K562 (cell line): ENCODE measurements around the gene GPX7. TPM values are rescaled to one million over a fixed set of nuclear protein-coding genes. Genes with fewer than 3 reads are reported as not detected.

Experiments used
- ATAC-seq: fragments of 200-7000 bp; cut with Tn5 transposase; 3 replicates; pipeline ENCODE4 v1.9.1; 2020; ENCODE audit warnings: moderate library complexity
- BruUV-seq: library from RNA; stranded (reverse); fragments of 400-500 nt; replicated peaks from 2 replicates; lab custom pipeline; 2021; lab: Mats Ljungman, UMichigan
- CTCF ChIA-PET: fragments of 300-600 bp; formaldehyde crosslinking; extraction: SDS; loops from one replicate; lab custom pipeline; 2021; ENCODE audit warnings: low intra/inter-chr PET ratio; lab: Yijun Ruan, JAX
- POLR2A ChIA-PET: fragments of 300-600, 350-650 bp; sonication (Branson Sonifier 250); formaldehyde crosslinking; extraction: SDS; loops from one replicate; lab custom pipeline; 2021; ENCODE audit warnings: antibody characterized with exemption, inconsistent platforms; lab: Yijun Ruan, JAX
- DNase-seq, 4 experiments: peaks; one replicate each; pipeline versions ENCODE4 v3.0.0 to v3.0.0-alpha.2; 2011 to 2018; ENCODE audit warnings: low spot score in 3 of 4, mixed read lengths in 3 of 4; ENCODE audit errors: extremely low read depth in 1 of 4
- FAIRE-seq: peaks from 2 replicates; lab custom pipeline; 2011; peaks lifted over from hg19 to GRCh38; lab: Jason Lieb, UNC
- H2AFZ ChIP-seq: 2 replicates; pipeline ENCODE4 v1.6.0; 2011; ENCODE audit warnings: low read depth, low read length, control low read depth, inconsistent platforms
- H3K27ac ChIP-seq: fragments of 200-600 bp; 3 replicates; pipeline ENCODE4 v1.8.0; 2011; ENCODE audit warnings: low read depth, mild to moderate bottlenecking, control low read depth, inconsistent platforms, low read length, moderate library complexity, mixed read lengths; ENCODE audit errors: extremely low read depth
- H3K27me3 ChIP-seq, 2 experiments: fragments of 300-600 bp in 1 of 2; 2 replicates in 1 of 2; 3 replicates in 1 of 2; pipeline versions ENCODE4 v1.6.0 to v1.8.0; 2011; ENCODE audit warnings: inconsistent platforms in 2 of 2, low read length in 2 of 2, mild to moderate bottlenecking in 1 of 2, mixed read lengths in 1 of 2, moderate library complexity in 1 of 2; ENCODE audit not compliant: control insufficient read depth in 2 of 2, insufficient read depth in 2 of 2
- H3K36me3 ChIP-seq: fragments of 300-600 bp; 3 replicates; pipeline ENCODE4 v1.8.0; 2011; ENCODE audit warnings: mild to moderate bottlenecking, low read length, inconsistent platforms; ENCODE audit not compliant: control insufficient read depth, insufficient read depth
- H3K4me1 ChIP-seq, 2 experiments: fragments of 200-600 bp in 1 of 2; replicated peaks in 1 of 2; 2 replicates in 1 of 2; 3 replicates in 1 of 2; pipeline versions ENCODE4 v1.5.1 to v1.8.0; 2011; ENCODE audit warnings: inconsistent platforms in 2 of 2, low read length in 2 of 2, mild to moderate bottlenecking in 1 of 2, mixed read lengths in 1 of 2, moderate library complexity in 1 of 2; ENCODE audit not compliant: control insufficient read depth in 2 of 2, insufficient read depth in 2 of 2
- H3K4me2 ChIP-seq: 2 replicates; pipeline ENCODE4 v1.6.1; 2011; ENCODE audit warnings: low read length, control low read depth, inconsistent platforms, mixed read lengths; ENCODE audit not compliant: insufficient read depth
- H3K4me3 ChIP-seq: fragments of 200-600 bp; sonication (generic), shearing (Covaris generic); 2 replicates; pipeline ENCODE4 v1.5.1; 2016; ENCODE audit warnings: control low read depth, inconsistent platforms
- H3K79me2 ChIP-seq: fragments of 200-600 bp; 3 replicates; pipeline ENCODE4 v1.8.0; 2011; ENCODE audit warnings: low read length, inconsistent platforms; ENCODE audit not compliant: control insufficient read depth, insufficient read depth
- H3K9ac ChIP-seq, 2 experiments: 2 replicates each; pipeline versions ENCODE4 v1.6.0 to v1.6.1; 2011; ENCODE audit warnings: low read depth in 2 of 2, low read length in 2 of 2, control low read depth in 1 of 2, inconsistent platforms in 1 of 2, mild to moderate bottlenecking in 1 of 2, mixed read lengths in 1 of 2; ENCODE audit not compliant: insufficient read depth in 1 of 2
- H3K9me1 ChIP-seq: one replicate; pipeline ENCODE4 v1.6.0; 2011; ENCODE audit warnings: inconsistent platforms, mild to moderate bottlenecking, low read length, moderate library complexity; ENCODE audit not compliant: control insufficient read depth, insufficient read depth
- H3K9me3 ChIP-seq: replicated peaks from 2 replicates; pipeline ENCODE4 v1.5.1; 2011; ENCODE audit warnings: low read depth, low read length, inconsistent platforms; ENCODE audit not compliant: control insufficient read depth, insufficient read depth
- H4K20me1 ChIP-seq: replicated peaks from 2 replicates; pipeline ENCODE4 v1.6.1; 2011; ENCODE audit warnings: low read length, inconsistent platforms, mixed read lengths; ENCODE audit not compliant: control insufficient read depth, insufficient read depth
- CEBPB ChIP-seq: fragments of 450-650 bp; IDR thresholded peaks from 2 replicates; pipeline ENCODE4 v1.6.1; 2016; ENCODE audit warnings: missing genetic modification characterization, missing compliant biosample characterization
- CEBPG ChIP-seq, 3 experiments: fragments of 200-800 bp in 1 of 3; sonication (Bioruptor generic) in 1 of 3; sonication (generic) in 1 of 3; formaldehyde crosslinking in 1 of 3; IDR thresholded peaks in 2 of 3; conservative IDR thresholded peaks in 1 of 3; 2 replicates each; pipeline versions ENCODE4 v1.6.1 to v1.8.0; 2016 to 2022; ENCODE audit warnings: missing compliant biosample characterization in 2 of 3, missing genetic modification characterization in 2 of 3, mild to moderate bottlenecking in 1 of 3, missing genetic modification reagents in 1 of 3
- ZNF592 ChIP-seq: fragments of 450-650 bp; IDR thresholded peaks from 2 replicates; pipeline ENCODE4 v1.6.1; 2017; ENCODE audit warnings: antibody characterized with exemption, mild to moderate bottlenecking
- WGBS: fragments of 100-300 bp; shearing (Covaris generic); methylation state at CpG from one replicate; pipeline ENCODE4 v1.1.6; 2016; ENCODE audit warnings: low coverage, mixed read lengths; ENCODE audit not compliant: insufficient coverage; ENCODE audit errors: missing lambda C conversion rate; 5-methylcytosine and 5-hydroxymethylcytosine counted together
- in situ Hi-C: fragments of 300-500 bp; cut with MboI; formaldehyde crosslinking; loops from 4 replicates; pipeline ENCODE4 v1.15.0; 2018; ENCODE audit warnings: inconsistent platforms, mixed read lengths
- intact Hi-C: fragments of 100-400 bp; cut with micrococcal nuclease; formaldehyde crosslinking; loops from 2 replicates; pipeline ENCODE4 v1.14.2; 2022
- polyA plus RNA-seq, 8 experiments: library from polyadenylated mRNA; depleted of rRNA in 4 of 8; stranded (reverse) in 5 of 8; unstranded in 3 of 8; fragments of >200 nt; fragmentation: Nextera tagmentation in 2 of 8; fragmentation: Illumina TruSeq in 1 of 8; extraction: Ambion mirVana in 2 of 8; extraction: Trizol in 1 of 8; gene quantifications; 2 replicates each; pipeline versions ENCODE4 v1.2.1 to v1.2.3, GENCODE V29; 2011 to 2014; ENCODE audit warnings: inconsistent platforms in 1 of 8, missing spikeins in 1 of 8
- total RNA-seq, 7 experiments: library from RNA; depleted of rRNA in 6 of 7; stranded (reverse); fragments of >200 nt in 6 of 7; fragmentation: Illumina TruSeq in 2 of 7; extraction: Trizol in 2 of 7; gene quantifications; 2 replicates each; pipeline versions ENCODE4 v1.2.1 to v1.2.3, GENCODE V29; 2011 to 2021; ENCODE audit warnings: low replicate concordance in 1 of 7

The GPX7 gene
- total and polyA plus RNA-seq, 9 of the 15 experiments (the other 6 are each of a cell fraction or from before 2014, with no cell fraction given), result 0.08 TPM; not detected in 8

GRCh38 chr1:52580283-52580682, 21.9 kb upstream of the GPX7 start:
- Histone ChIP-seq H3K9me3 (no peaks in the 10 kb centered on the region; the same call in 1 of the 2 replicates), H3K79me2 (no peaks in the 10 kb centered on the region), H2AFZ (no peak overlapping the region), H3K27ac (no peak overlapping the region), H3K36me3 (no peaks in the 10 kb centered on the region), H4K20me1 (no peaks in the 10 kb centered on the region), H3K27me3 (0 out of 5 replicates have a peak, but pooled peaks cover 0 to 4% of the 10 kb centered on the region in 2 experiments), H3K4me3 (no peak overlapping the region), H3K9me1 (no peaks in the 10 kb centered on the region), H3K4me1 (no peaks in the 10 kb centered on the region), H3K9ac (no peak overlapping the region), H3K4me2 (no peak overlapping the region)
- no peak for DNase-seq
- CTCF ChIA-PET, result no interaction called here
- no peak for TF ChIP-seq CEBPG (CRISPR knock-in tag; IDR thresholded peaks at IDR 0.05)
- peak; percentile 39 to 88; a peak in 3 of 4 replicates for TF ChIP-seq CEBPG (tag; conservative IDR thresholded peaks at IDR 0.05 in 1 of 2, IDR thresholded peaks at IDR 0.05 in 1 of 2)
- TF ChIP-seq CEBPB (tag), result peak; percentile 84
- TF ChIP-seq ZNF592, result no peak
- WGBS, result 10% methylated on average over 3 of the region's 3 CpGs
- BruUV-seq, result no TSS peak
- no peak for FAIRE-seq
- intact Hi-C loops (no loop called here), in situ Hi-C loops (no loop called here)
- no peak for ATAC-seq
- POLR2A ChIA-PET, result interaction anchor here (0.8 to 1.2 kb wide), 4 partner anchors 12 to 1357 kb away, joined by 3 to 5 read pairs (median 4); no protein-coding TSS in a partner anchor
